ENCODE results near the gene HNRNPA3. TPM values are rescaled to one million over a fixed set of nuclear protein-coding genes. Genes with fewer than 3 reads are reported as not detected.
"Not testable (repeated sequence)": the region's sequence is repeated elsewhere in the genome, so short reads cannot be mapped to it uniquely, and the experiment has no call there.

Gene HNRNPA3
- total RNA-seq, 4 donors from 2014 or later: 56.4 to 256 (median 107) TPM

DNA sequence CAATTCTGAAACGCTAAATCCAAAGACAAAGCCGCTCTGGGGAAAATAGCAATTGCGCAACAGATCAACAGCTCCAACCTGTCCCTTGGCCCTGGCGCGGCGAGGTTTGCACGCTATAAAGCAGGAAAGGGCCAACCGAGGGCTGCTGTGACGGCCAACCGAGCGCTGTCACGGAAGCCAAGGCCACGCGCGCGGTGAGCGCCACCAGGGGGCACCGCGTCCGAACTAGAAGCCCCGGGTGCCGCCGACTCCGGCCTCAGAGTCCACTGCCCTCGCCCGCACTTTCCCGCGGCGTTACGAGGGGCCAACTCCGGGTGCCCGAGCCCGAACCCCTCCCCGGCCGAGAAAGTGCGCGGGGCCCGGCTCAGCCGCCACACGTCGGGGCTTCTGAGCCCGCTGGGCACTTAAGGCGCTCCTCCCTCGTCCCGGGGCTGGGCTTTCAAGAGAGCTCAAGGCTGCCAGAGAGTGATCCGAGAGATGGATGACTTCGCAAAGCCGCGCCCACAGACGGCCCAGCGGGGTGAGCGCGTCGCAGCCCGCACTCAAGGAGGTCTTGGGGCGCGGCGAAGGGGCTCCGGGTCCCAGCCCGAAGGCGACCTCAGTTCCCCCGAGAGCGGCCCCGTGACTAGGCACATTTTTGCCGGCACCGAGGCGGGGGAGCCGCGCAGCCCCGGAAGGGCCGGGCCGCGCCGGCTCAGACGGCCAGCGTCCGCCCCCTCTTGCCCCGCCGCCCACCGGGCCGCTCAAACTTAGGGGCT is 51.0 kb downstream of the HNRNPA3 start:
- DNase-seq: peak; percentile 99
- H3K36me3 ChIP-seq: no peaks in the 10 kb centered on the region
- H3K4me1 ChIP-seq: peaks cover 4 to 12% of the 10 kb centered on the region in 2 donors
- TF ChIP-seq POLR2A (IDR thresholded peaks at IDR 0.05): peak; percentile 69 to 75
- TF ChIP-seq, protein P1, sequence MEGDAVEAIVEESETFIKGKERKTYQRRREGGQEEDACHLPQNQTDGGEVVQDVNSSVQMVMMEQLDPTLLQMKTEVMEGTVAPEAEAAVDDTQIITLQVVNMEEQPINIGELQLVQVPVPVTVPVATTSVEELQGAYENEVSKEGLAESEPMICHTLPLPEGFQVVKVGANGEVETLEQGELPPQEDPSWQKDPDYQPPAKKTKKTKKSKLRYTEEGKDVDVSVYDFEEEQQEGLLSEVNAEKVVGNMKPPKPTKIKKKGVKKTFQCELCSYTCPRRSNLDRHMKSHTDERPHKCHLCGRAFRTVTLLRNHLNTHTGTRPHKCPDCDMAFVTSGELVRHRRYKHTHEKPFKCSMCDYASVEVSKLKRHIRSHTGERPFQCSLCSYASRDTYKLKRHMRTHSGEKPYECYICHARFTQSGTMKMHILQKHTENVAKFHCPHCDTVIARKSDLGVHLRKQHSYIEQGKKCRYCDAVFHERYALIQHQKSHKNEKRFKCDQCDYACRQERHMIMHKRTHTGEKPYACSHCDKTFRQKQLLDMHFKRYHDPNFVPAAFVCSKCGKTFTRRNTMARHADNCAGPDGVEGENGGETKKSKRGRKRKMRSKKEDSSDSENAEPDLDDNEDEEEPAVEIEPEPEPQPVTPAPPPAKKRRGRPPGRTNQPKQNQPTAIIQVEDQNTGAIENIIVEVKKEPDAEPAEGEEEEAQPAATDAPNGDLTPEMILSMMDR (IDR thresholded peaks at IDR 0.05): peak; percentile 85 to 98 (median 91)
- intact Hi-C loops (cut with DNase I; ENCODE audit: low total_unique reads): loop anchor here (5.0 to 10.0 kb wide), 2 partner anchors 51 to 1139 kb away; partner anchors contain the start of genes HNRNPA3, HOXD8 and HOXD9
- H3K4me3 ChIP-seq: peak overlapping the region; percentile 78 to 88
- no peaks in the 10 kb centered on the region for H3K27me3 ChIP-seq
- peak overlapping the region; percentile 99 to 100 for H3K27ac ChIP-seq
- H3K9me3 ChIP-seq: no peaks in the 10 kb centered on the region

DNA sequence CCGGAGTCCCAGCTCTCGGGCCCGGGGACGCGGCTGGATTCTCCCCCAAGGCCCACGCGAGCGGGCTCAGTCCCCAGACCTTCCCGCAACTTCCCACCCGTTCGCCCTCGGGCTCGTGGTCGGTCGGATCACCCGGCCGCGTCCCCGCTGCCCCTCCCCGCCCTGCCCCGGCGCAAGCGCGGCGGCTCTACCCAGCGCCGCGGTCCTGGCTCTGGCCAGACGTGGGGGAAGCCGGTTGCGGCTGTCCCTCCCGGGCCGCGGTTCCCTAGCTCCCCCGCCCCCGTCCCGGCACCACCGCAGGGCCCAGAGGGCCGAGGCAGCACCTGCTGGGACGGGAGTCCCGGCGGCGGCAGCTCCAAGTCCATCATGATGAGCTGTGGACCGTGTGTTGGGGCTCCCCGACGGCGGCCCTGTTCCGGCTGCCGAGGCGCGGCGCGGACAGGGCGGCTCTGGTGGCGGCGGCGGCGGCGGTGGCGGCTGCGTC is 51.7 kb downstream of the HNRNPA3 start:
- Histone ChIP-seq H3K4me1 (peaks cover 4 to 12% of the 10 kb centered on the region in 2 donors), H3K4me3 (peak overlapping the region; percentile 78 to 88), H3K27ac (peak overlapping the region; percentile 99 to 100), H3K27me3 (no peaks in the 10 kb centered on the region), H3K36me3 (no peaks in the 10 kb centered on the region), H3K9me3 (no peaks in the 10 kb centered on the region)
- TF ChIP-seq, protein P1 (IDR thresholded peaks at IDR 0.05): no peak
- peak in 1 of 2 donors; percentile 53 for DNase-seq
- intact Hi-C loops (cut with DNase I; ENCODE audit: low total_unique reads): loop anchor here (5.0 to 10.0 kb wide), 2 partner anchors 52 to 1139 kb away; partner anchors contain the start of genes HNRNPA3, HOXD8 and HOXD9

DNA sequence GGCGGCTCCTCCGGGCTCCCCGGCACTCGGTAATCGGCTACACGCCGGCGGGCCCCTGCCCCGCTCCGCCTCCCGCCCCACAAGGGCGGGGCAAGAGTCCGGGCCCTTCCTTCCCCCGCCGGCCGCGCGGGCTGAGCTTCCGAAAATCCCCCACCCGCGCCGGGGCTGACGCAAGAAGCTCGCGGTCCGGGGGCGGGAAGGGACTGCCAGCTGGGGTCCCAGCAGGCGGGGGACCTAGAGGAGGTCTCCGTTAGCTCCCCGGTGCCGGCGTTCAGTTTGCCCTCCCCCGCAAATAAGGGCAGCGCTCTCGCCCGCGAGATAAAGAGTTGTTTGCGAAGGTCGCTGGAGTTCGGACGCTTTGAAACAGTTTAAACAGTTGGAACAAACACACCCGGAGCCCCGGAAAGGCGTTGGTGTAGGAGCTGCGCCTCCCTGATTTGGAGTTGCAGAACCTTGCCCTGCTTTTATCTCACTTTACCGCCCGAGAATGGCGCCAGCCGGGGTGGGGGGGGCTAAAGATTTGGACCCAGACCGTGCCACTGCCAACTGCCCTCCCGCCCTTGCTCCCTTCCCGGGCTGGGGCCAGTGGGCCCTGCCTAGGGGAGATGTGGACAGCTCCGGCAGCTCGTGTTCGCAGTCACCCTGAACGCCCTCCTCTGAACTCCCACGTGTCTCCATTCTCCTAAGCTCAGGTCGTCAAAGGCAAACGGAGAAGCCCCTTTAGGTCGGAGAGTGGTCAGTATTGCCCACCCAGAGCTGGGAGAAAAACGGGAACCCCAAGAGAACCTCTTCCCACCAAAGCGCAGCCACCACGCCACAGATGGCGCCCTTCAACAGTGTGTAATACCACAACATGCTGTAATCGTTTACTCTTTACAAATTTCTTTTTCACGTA is 52.3 kb downstream of the HNRNPA3 start, which contains the start of gene NFE2L2:
TSS of gene NFE2L2 (minus strand) at position 35 of the 895 bp plus-strand sequence. CDS start 151 bp downstream, outside the sequence.
- peaks cover 4 to 9% of the 10 kb centered on the region in 2 donors for H3K4me1 ChIP-seq
- H3K36me3 ChIP-seq: no peaks in the 10 kb centered on the region
- intact Hi-C loops (cut with DNase I; ENCODE audit: low total_unique reads): loop anchor here (5.0 to 10.0 kb wide), 2 partner anchors 53 to 1140 kb away; partner anchors contain the start of genes HNRNPA3, HOXD8 and HOXD9
- peak; percentile 94 to 96 for DNase-seq
- no peaks in the 10 kb centered on the region for H3K9me3 ChIP-seq
- no peaks in the 10 kb centered on the region for H3K27me3 ChIP-seq
- H3K4me3 ChIP-seq: peak within 1 kb of the TSS; percentile 78 to 88
- peak; percentile 95 to 99 for TF ChIP-seq POLR2A (IDR thresholded peaks at IDR 0.05)
- TF ChIP-seq, protein P1 (IDR thresholded peaks at IDR 0.05): peak; percentile 27 to 69 (median 38)
- peak within 1 kb of the TSS; percentile 99 to 100 for H3K27ac ChIP-seq

DNA sequence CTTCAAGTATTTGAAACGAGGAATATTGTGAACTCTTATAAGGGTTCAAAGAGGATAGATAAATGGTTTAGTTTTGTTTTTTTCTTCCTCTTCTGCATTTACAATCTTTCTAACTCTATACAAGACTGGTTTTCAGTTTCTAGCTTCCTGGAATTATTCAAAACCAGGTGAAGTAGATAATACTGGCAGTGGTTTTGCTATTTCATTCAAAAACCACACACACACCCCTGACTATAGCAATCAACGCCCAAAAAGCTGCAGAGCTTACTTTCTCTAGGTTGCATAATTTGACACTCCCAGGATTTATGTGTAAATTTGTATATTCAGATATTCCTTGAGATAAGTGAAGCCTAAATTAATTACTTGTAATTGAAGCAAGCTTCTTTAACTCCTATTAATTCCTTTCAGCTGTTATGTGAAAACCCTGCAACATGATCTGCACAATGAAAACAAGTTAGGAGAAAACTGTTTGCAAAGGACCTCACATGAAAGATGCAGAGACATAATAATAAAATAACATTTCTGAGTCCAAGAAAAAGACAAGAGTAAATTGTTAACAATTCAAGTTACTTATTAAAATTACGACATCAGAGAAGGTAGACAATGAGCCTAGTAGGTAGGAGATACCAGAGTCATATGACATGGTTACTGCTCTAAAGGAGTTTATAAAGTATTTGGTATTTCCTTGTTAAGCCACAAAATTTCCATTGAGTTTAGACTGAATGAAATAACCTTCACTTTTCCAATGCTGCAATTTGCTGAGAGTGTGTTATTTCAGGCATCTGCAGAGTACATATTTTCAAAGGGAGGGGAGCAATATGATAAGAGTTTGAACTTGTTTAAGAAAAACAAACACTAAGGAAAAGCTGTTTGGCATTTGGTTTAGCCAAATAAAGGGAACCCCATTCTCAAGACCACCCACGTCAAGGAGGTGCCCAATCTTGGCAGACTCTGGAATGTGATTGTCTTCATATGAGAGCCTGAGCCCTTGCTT is 53.5 kb downstream of the HNRNPA3 start:
- peak overlapping the region; percentile 99 to 100 for H3K27ac ChIP-seq
- H3K4me1 ChIP-seq: peaks cover 4 to 7% of the 10 kb centered on the region in 2 donors
- no peaks in the 10 kb centered on the region for H3K27me3 ChIP-seq
- no peaks in the 10 kb centered on the region for H3K36me3 ChIP-seq
- DNase-seq: no peak
- H3K9me3 ChIP-seq: no peaks in the 10 kb centered on the region
- intact Hi-C loops (cut with DNase I; ENCODE audit: low total_unique reads): loop anchor here (10.0 kb wide), 1 partner anchor 1141 kb away; the partner anchor contains the start of genes HOXD8 and HOXD9
- peak overlapping the region; percentile 78 to 88 for H3K4me3 ChIP-seq
- no peak for TF ChIP-seq POLR2A (IDR thresholded peaks at IDR 0.05)
- TF ChIP-seq, protein P1 (IDR thresholded peaks at IDR 0.05): no peak

DNA sequence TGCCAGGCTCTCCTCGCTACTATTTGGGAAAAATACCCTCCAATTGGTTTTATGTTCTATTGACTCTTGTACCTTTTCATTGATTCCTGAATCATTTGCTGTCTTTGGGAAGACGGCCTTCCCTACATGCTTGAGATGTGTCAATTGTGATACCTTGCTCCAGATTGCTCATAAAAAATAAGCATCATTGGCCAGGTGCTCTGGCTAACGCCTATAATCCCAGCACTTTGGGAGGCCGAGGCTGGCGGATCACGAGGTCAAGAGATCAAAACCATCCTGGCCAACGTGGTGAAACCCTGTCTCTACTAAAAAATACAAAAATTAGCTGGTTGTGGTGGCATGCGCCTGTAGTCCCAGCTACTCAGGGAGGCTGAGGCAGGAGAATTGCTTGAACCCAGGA is 54.4 kb downstream of the HNRNPA3 start:
- H3K4me1 ChIP-seq, H3K27me3 ChIP-seq, H3K4me3 ChIP-seq, H3K9me3 ChIP-seq, H3K36me3 ChIP-seq, DNase-seq: not testable (repeated sequence)
- H3K27ac ChIP-seq: peak overlapping the region; percentile 99 to 100
- intact Hi-C loops (cut with DNase I; ENCODE audit: low total_unique reads): loop anchor here (10.0 kb wide), 1 partner anchor 1142 kb away; the partner anchor contains the start of genes HOXD8 and HOXD9

All from uterus (tissue), 4 donors.